Osteocyte (in vitro differentiated cells): Measurements from ENCODE around the gene PLAAT4. TPM values are rescaled to one million over a fixed set of nuclear protein-coding genes. Genes with fewer than 3 reads are reported as not detected.
A peak's percentile ranks its signal among the peaks of the same experiment; 100 is the strongest.
"Not testable (repeated sequence)": the region's sequence is repeated elsewhere in the genome, so short reads cannot be mapped to it uniquely, and the experiment has no call there.

Experiments
- DNase-seq: peaks from one replicate; pipeline ENCODE4 v3.0.0; 2021; ENCODE audit warnings: mixed read lengths; ENCODE audit not compliant: unreplicated experiment; ENCODE audit errors: extremely low spot score
- H3K27ac Mint-ChIP-seq: one replicate; pipeline ENCODE4 v1.8.0; 2021; ENCODE audit warnings: mild to moderate bottlenecking, mixed read lengths; ENCODE audit not compliant: unreplicated experiment
- H3K27me3 Mint-ChIP-seq: one replicate; pipeline ENCODE4 v1.8.0; 2021; ENCODE audit warnings: mixed read lengths; ENCODE audit not compliant: unreplicated experiment
- H3K36me3 Mint-ChIP-seq: one replicate; pipeline ENCODE4 v1.8.0; 2021; ENCODE audit warnings: mixed read lengths; ENCODE audit not compliant: unreplicated experiment
- H3K4me1 Mint-ChIP-seq: one replicate; pipeline ENCODE4 v1.8.0; 2021; ENCODE audit warnings: mixed read lengths; ENCODE audit not compliant: unreplicated experiment
- H3K4me3 Mint-ChIP-seq: one replicate; pipeline ENCODE4 v1.8.0; 2021; ENCODE audit warnings: mild to moderate bottlenecking, moderate library complexity, mixed read lengths; ENCODE audit not compliant: unreplicated experiment
- H3K9me3 Mint-ChIP-seq: one replicate; pipeline ENCODE4 v1.8.0; 2021; ENCODE audit warnings: mixed read lengths; ENCODE audit not compliant: unreplicated experiment
- CTCF ChIP-seq: fragments of 200-600 bp; sonication (generic); IDR thresholded peaks from 2 replicates; pipeline ENCODE4 v1.5.0; 2021; ENCODE audit warnings: antibody characterized with exemption, mild to moderate bottlenecking, moderate library complexity
- total RNA-seq: library from RNA; stranded (reverse); gene quantifications from 2 replicates; pipeline ENCODE4 v1.2.1, GENCODE V29; 2021

PLAAT4 gene
- total RNA-seq, 1 donor from 2014 or later: 8.5 TPM

GRCh38 chr11:63534895-63535461, 1.6 kb upstream of the PLAAT4 start:
- Mint-ChIP-seq H3K27ac (no peak overlapping the region), H3K27me3 (peaks cover 38% of the 10 kb centered on the region), H3K9me3 (no peaks in the 10 kb centered on the region), H3K4me1 (peaks cover 17% of the 10 kb centered on the region), H3K36me3 (no peaks in the 10 kb centered on the region), H3K4me3 (no peak overlapping the region)
- no peak for DNase-seq
- no peak for TF ChIP-seq CTCF

DNA sequence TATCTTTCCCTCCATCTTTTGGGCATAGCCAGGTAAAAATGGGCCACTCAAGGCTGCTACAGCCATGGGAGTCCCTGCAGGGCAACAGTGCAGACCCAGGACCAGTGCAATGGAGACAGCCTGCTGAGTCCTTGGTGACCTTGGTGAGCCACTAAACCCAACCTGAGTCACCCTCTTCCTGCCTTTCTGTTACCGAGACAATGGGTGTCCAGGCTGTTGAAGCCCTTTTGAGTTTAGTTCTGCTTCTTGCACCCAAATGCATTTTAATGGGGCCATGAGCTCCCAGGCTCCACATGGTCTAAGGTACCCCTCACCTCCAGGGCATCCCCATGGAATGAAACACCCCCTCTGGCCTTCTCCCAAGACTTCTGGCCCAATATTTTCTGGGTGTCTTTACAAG, 874 bp upstream of the PLAAT4 start:
- Mint-ChIP-seq H3K36me3 (no peaks in the 10 kb centered on the region), H3K9me3 (no peaks in the 10 kb centered on the region), H3K27ac (no peak overlapping the region), H3K4me1 (peaks cover 17% of the 10 kb centered on the region), H3K4me3 (no peak overlapping the region), H3K27me3 (peaks cover 39% of the 10 kb centered on the region)
- TF ChIP-seq CTCF: no peak
- no peak for DNase-seq

- TF ChIP-seq CTCF: no peak
- Mint-ChIP-seq H3K4me1 (peaks cover 15% of the 10 kb centered on the region), H3K4me3 (peak overlapping the region; percentile 55), H3K9me3 (no peaks in the 10 kb centered on the region), H3K36me3 (no peaks in the 10 kb centered on the region), H3K27ac (peak overlapping the region; percentile 86), H3K27me3 (peaks cover 39% of the 10 kb centered on the region)
- DNase-seq: no peak
These were observed 889 bp downstream of the PLAAT4 start for GRCh38 chr11:63537293-63538101.

DNA sequence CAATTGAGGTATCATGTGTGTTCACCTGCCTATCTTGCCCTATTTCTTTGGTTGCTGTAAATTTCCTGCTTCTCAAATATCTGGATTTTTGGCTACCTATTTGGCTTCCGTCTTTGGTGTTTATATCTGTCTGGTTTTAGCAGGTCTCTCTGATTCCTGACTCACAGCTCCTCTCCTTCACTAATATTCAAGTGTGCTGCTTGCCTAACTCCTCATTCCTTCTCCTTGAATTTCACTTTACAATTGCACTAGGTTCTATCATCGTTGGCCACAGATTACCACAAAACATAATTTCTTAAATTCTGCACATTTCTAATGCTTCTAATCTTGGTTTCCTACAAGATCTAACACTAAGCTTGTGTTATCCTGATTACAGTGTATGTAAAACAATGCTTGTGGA, 5.9 kb downstream of the PLAAT4 start:
- not testable (repeated sequence) for H3K4me1 Mint-ChIP-seq, H3K9me3 Mint-ChIP-seq, H3K4me3 Mint-ChIP-seq, H3K36me3 Mint-ChIP-seq, H3K27ac Mint-ChIP-seq, DNase-seq
- H3K27me3 Mint-ChIP-seq: peaks cover 44% of the 10 kb centered on the region

GRCh38 chr11:63543711-63544110, 7.1 kb downstream of the PLAAT4 start:
- Mint-ChIP-seq H3K4me3 (no peak overlapping the region), H3K9me3 (no peaks in the 10 kb centered on the region), H3K27ac (no peak overlapping the region), H3K4me1 (no peaks in the 10 kb centered on the region), H3K36me3 (no peaks in the 10 kb centered on the region), H3K27me3 (peaks cover 48% of the 10 kb centered on the region)
- TF ChIP-seq CTCF: no peak
- DNase-seq: no peak
